Measurements from ENCODE around the gene ERLIN1.

Gene ERLIN1
- 20.5 to 32.4 reads per million in 2 experiments for total RNA-seq

- DNase-seq (ENCODE audit: low read depth): peak; percentile 86
These were observed at the start of gene ERLIN1 for GRCh38 chr10:100185364-100186252. Gene ERLIN1 (minus strand): TSS chr10:100186029. CDS start chr10:100185626, 403 bp downstream.

- DNase-seq (ENCODE audit: low read depth): no peak
These were observed 46.3 kb upstream of the ERLIN1 start for GRCh38 chr10:100232101-100232500.

GRCh38 chr10:100229819-100230422 lies 44.1 kb upstream of the ERLIN1 start:
- no peak for DNase-seq (ENCODE audit: low read depth)

GRCh38 chr10:100223879-100224278 lies 38.0 kb upstream of the ERLIN1 start:
- DNase-seq (ENCODE audit: low read depth): no peak

DNA sequence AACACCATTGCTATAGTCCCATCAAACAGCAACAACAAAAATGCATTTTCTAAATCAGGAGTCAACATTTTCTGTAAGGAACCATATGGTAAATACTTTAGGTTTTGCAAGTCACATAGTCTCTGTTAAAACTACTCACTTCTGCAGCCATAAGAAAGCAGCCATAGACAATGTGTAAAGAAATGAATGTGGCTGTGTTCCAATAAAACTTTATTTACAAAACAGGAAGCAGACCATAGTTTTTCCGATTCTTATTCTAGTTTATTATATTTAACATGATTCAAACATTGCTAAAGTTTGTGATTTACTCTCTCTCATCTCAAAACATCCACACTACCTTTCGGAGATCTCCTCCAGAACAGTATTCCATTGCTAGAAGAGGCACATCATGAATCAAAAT lies 36.7 kb upstream of the ERLIN1 start:
- no peak for DNase-seq (ENCODE audit: low read depth)

GRCh38 chr10:100216006-100216405 lies 30.2 kb upstream of the ERLIN1 start:
- no peak for DNase-seq (ENCODE audit: low read depth)

- DNase-seq (ENCODE audit: low read depth): no peak
These were observed 23.5 kb upstream of the ERLIN1 start for GRCh38 chr10:100209303-100209702.

DNA sequence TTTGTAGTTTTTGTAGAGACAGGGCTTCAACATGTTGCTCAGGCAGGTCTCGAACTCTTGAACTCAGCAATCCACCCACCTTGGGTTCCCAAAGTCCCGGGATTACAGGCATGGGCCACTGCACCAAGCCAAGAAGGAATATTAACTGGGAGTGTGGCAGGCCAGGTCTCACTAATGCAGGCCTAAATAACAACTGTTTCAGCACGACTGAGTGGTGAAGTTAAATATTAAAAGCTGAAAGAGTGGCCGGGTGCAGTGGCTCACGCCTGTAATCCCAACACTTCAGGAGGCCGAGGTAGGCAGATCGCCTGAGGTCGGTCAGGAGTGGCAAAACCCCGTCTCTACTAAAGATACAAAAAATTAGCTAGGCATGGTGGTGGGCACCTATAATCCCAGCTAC lies 22.4 kb upstream of the ERLIN1 start:
- DNase-seq (ENCODE audit: low read depth): no peak

DNA sequence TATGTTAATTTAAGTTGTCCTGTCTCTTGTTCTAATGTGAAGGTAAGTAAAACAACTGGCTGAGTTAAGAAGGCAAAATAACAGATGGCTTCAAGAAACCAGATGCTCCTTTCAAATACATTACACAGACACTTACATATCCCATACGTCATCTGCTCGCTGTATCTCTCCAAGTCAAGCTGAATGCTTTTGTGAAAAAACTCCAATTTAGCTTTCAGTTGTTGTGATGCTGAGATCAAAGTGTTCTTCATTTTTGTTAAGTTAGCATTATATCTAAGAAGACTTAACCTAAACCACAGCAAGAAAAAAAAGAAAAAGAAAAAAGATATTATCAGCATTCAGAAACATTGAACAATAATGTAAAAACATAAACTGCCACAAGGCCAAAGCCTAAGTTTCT lies 18.5 kb upstream of the ERLIN1 start:
- DNase-seq (ENCODE audit: low read depth): no peak

GRCh38 chr10:100201549-100201948 lies 15.7 kb upstream of the ERLIN1 start:
- DNase-seq (ENCODE audit: low read depth): no peak

- no peak for DNase-seq (ENCODE audit: low read depth)
These were observed 8.9 kb upstream of the ERLIN1 start for GRCh38 chr10:100194711-100195110.

DNA sequence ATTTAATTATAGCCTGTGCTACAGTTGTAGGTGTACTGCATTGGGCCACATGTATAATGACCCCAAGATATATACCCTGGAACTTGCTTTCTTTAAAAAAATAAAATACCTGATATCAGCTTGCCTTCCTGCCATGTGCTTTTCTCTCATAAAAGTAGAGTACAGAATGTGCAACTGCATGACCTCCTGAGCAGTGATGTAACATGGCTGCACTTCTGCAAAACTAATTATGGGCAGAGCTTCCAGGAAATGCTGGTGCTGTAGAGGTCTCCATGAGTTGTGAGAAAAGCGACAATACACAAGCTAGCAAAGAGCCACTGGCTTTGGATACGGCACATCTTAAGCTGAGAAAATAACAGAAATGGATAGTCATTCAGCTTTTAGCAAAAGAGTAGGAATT lies 6.5 kb upstream of the ERLIN1 start:
- DNase-seq (ENCODE audit: low read depth): no peak

GRCh38 chr10:100186253-100187212 lies 704 bp upstream of the ERLIN1 start:
- DNase-seq (ENCODE audit: low read depth): no peak

DNA sequence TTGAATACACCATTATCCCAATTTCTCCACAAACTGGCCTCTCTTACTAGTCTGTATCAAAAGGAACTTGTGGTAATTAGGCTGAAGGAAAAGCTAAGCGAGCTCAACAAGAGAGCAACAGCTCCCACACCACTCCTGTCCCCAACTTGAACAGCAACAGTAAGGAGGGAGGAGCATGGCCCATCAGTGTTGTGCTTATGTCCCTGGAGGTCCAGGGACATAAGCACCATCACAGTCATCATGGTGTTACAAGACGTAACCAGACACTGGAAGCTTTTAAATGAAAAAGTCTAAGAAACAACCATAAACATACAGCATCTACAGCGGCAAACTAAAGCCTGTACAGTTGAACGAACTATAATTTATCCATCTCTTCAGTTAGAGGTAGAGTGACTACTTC lies 989 bp downstream of the ERLIN1 start:
- DNase-seq (ENCODE audit: low read depth): no peak

GRCh38 chr10:100184426-100184825 lies 1.4 kb downstream of the ERLIN1 start:
- no peak for DNase-seq (ENCODE audit: low read depth)

DNA sequence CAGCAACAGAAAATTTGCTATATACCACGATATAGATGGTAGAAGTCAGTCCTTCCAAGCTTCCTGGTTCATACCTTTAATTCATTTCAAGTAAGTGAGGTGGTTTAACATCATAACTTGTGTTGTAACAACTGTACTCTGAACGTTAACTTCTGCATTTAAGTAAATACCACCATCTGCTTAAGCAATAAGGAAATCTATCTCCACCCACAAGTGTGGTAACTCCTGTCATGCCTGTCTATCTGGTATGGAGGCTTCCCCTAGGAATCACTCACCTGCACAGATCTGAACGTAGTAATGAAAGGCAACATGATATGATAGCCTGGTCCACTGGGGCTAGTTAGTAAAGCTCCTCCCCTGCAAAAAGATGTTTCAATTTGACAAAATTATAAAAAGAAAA lies 2.3 kb downstream of the ERLIN1 start:
- DNase-seq (ENCODE audit: low read depth): no peak

GRCh38 chr10:100182908-100183307 lies 2.9 kb downstream of the ERLIN1 start:
- DNase-seq (ENCODE audit: low read depth): no peak

DNA sequence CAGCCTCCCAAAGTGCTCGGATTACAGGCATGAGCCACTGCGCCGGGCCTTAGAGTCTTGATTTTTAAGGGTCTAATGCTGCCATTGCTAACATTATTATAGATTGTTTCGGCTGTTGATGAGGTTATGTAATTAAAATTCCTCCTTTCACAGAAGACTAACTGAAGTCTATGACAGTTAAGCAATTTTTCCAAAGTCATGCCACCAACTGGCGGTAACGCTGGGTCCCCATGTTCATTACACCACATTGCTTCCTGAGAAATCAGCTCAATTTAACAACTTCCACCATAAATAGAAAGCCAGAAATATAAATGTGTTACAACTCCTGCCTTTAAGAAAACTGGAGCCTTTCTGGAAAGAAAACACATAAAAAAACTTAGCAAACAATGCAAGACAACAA lies 3.5 kb downstream of the ERLIN1 start:
- no peak for DNase-seq (ENCODE audit: low read depth)

DNA sequence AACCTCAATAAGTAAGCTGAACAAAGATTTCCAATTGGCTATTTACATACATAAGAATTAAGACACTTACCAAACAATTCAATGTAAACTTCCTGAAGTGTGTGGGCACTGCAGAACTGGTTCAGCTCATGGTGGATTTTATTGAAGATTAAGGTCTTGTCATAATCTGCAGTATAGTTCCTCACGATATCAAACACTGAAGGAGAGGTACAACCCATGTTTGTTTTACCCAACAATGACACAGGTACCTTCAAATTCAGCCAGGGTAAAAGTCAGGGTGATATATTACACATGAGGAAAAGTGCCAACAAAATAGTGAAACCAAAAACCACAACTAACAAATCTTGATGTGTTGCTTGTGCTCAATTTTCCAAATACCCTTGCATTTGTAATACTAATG lies 10.0 kb downstream of the ERLIN1 start:
- no peak for DNase-seq (ENCODE audit: low read depth)

DNA sequence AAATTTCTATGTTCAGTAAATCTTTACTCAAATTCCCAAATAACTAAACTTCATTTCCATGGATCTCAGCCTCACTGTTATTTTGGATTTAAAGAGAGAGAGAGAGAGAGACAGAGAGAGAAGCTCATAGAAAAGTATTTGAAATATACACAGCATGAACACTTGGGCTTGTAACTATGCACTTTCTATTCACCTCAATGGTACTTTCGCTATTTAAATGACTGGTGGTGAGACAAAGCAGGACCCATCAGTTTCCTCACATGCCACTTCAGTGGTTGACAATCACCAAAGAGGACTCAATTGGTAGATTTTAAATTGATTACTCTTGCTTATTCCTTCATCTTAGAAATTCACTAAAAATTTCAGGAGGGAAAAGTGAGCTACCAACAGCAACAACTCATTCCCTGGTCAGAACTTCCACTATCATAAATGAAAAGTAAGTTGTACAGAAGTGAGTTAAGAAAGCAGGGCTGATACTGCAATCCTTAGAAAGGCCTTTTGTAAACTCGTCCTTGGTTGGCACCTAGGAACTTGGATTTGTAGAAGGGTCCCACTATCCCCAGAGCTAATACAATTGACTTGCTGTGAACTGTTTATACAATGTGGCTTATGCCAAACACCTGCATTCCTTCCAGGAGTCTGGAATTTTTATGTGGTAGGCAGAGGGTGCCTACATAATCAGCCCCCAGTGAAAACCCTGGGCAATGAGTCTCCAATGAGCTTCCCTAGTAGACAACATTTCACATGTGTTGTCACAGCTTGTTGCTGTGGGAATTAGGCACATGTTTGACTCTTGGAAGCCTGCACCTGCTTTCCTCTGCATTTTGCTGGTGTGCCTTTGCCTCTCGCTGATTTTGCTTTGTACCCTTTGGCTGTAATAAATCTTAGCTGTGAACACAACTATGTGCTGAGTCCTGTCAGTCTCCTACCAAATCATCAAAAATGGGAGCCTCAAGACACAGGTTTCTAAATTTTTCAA lies 10.8 kb downstream of the ERLIN1 start:
- no peak for DNase-seq (ENCODE audit: low read depth)

- no peak for DNase-seq (ENCODE audit: low read depth)
These were observed 12.8 kb downstream of the ERLIN1 start for GRCh38 chr10:100173035-100173434.

Measured in T follicular helper cell (primary cell).